Peyer's patch (tissue), 4 donors: ENCODE measurements around the gene CENPA.

Experiments
- POLR2A ChIP-seq, 2 donors: fragments of 450-650 bp; IDR thresholded peaks; one replicate each; pipeline ENCODE4 v1.5.1; 2017; ENCODE audit warnings: antibody characterized with exemption in 2 of 2, mild to moderate bottlenecking in 2 of 2, moderate library complexity in 2 of 2
- TF ChIP-seq, protein P1 (sequence below), 6 experiments: fragments of 450-650 bp in 4 of 6; fragments of 200-600 bp in 2 of 6; sonication (generic) in 1 of 6; IDR thresholded peaks; one replicate each; pipeline ENCODE4 v1.5.1; 2017 to 2019; ENCODE audit warnings: antibody characterized with exemption in 6 of 6, mild to moderate bottlenecking in 3 of 6, moderate library complexity in 1 of 6

DNA sequence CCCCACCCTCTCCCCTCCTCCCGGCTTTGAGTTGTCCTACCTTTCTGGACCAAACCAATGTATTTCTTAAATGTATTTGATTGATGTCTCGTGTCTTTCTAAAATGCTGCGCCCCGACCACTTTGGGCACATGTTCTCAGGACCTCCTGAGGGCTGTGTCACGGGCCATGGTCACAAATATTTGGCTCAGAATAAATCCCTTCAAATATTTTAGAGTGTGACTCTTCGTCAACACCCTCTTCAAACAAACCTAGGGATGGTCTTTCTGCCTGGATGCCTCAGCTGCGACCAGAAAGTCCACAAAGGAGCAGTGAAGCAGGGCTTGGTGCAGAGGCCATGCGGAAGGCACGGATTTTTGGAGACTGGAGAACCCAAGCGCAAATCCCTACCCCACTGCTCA is 22.8 kb upstream of the CENPA start:
- TF ChIP-seq POLR2A (IDR thresholded peaks at IDR 0.05) = no peak
- TF ChIP-seq, protein P1, sequence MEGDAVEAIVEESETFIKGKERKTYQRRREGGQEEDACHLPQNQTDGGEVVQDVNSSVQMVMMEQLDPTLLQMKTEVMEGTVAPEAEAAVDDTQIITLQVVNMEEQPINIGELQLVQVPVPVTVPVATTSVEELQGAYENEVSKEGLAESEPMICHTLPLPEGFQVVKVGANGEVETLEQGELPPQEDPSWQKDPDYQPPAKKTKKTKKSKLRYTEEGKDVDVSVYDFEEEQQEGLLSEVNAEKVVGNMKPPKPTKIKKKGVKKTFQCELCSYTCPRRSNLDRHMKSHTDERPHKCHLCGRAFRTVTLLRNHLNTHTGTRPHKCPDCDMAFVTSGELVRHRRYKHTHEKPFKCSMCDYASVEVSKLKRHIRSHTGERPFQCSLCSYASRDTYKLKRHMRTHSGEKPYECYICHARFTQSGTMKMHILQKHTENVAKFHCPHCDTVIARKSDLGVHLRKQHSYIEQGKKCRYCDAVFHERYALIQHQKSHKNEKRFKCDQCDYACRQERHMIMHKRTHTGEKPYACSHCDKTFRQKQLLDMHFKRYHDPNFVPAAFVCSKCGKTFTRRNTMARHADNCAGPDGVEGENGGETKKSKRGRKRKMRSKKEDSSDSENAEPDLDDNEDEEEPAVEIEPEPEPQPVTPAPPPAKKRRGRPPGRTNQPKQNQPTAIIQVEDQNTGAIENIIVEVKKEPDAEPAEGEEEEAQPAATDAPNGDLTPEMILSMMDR (IDR thresholded peaks at IDR 0.05) = no peak
